G401 (cell line): ENCODE measurements around the gene AUNIP. TPM values are rescaled to one million over a fixed set of nuclear protein-coding genes. Genes with fewer than 3 reads are reported as not detected.

Source experiments
- DNase-seq: peaks from one replicate; pipeline ENCODE4 v3.0.0-alpha.2; 2015; ENCODE audit warnings: low spot score
- in situ Hi-C: cut with HindIII; loops from 2 replicates; pipeline ENCODE4 v1.10.0; 2016; ENCODE audit warnings: low sequenced_read_pairs, mixed read lengths
- total RNA-seq: library from RNA; depleted of rRNA; stranded (reverse); fragments of >200 nt; shearing (Covaris generic); gene quantifications from 2 replicates; pipeline ENCODE4 v1.2.3, GENCODE V29; 2014; rRNA removed

Gene AUNIP
- total RNA-seq, 1 experiment from 2014 or later: 28.9 TPM

GRCh38 chr1:25785333-25786067 lies 73.8 kb downstream of the AUNIP start:
- DNase-seq: no peak
- in situ Hi-C loops: no loop called here

GRCh38 chr1:25784575-25785051 lies 74.6 kb downstream of the AUNIP start:
- in situ Hi-C loops: no loop called here
- DNase-seq: peak; percentile 88

Other genes starting within 250 kb of the AUNIP start
- gene MAN1C1, start 242.7 kb downstream of the AUNIP start, total RNA-seq: 5.3 and 5.5 TPM in 2 replicates
- 22.8 and 31.9 TPM in 2 replicates for gene SELENON, start 59.3 kb downstream of the AUNIP start, total RNA-seq
- gene MTFR1L, start 39.5 kb downstream of the AUNIP start, total RNA-seq: 21.0 and 32.6 TPM in 2 replicates
- gene PAQR7, start 16.3 kb upstream of the AUNIP start, total RNA-seq: 17.4 and 18.3 TPM in 2 replicates
- gene STMN1, start 47.0 kb upstream of the AUNIP start, total RNA-seq: 130 and 147 TPM in 2 replicates
- 6.5 and 9.2 TPM in 2 replicates for gene PAFAH2, start 138.6 kb upstream of the AUNIP start, total RNA-seq
- 88.2 and 101 TPM in 2 replicates for gene EXTL1, start 162.3 kb upstream of the AUNIP start, total RNA-seq
- gene SLC30A2, start 186.7 kb upstream of the AUNIP start, total RNA-seq: 0.88 TPM in 1 of 2 replicates, not detected in the other
- gene TRIM63, start 208.2 kb upstream of the AUNIP start, total RNA-seq: not detected in 2 replicates